IPS-NIHi7 (cell line): ENCODE measurements around the gene SLC4A9.
"Not testable (repeated sequence)": the region's sequence is repeated elsewhere in the genome, so short reads cannot be mapped to it uniquely, and the experiment has no call there.

Experiments used
- DNase-seq: peaks from one replicate; pipeline ENCODE4 v3.0.0; 2012; ENCODE audit warnings: mixed read lengths; ENCODE audit errors: extremely low spot score

Gene SLC4A9

GRCh38 chr5:140398379-140398811 is 38.4 kb downstream of the SLC4A9 start:
- DNase-seq: no peak

- DNase-seq: no peak
These were observed 40.2 kb downstream of the SLC4A9 start for GRCh38 chr5:140399979-140400729.

GRCh38 chr5:140400730-140401361 is 40.9 kb downstream of the SLC4A9 start:
- DNase-seq: peak; percentile 89

GRCh38 chr5:140401362-140402257 is 41.6 kb downstream of the SLC4A9 start, which contains the start of gene ANKHD1:
Gene ANKHD1 (plus strand): TSS chr5:140401833. CDS start chr5:140401968, 135 bp downstream.
- DNase-seq: peak; percentile 93

DNA sequence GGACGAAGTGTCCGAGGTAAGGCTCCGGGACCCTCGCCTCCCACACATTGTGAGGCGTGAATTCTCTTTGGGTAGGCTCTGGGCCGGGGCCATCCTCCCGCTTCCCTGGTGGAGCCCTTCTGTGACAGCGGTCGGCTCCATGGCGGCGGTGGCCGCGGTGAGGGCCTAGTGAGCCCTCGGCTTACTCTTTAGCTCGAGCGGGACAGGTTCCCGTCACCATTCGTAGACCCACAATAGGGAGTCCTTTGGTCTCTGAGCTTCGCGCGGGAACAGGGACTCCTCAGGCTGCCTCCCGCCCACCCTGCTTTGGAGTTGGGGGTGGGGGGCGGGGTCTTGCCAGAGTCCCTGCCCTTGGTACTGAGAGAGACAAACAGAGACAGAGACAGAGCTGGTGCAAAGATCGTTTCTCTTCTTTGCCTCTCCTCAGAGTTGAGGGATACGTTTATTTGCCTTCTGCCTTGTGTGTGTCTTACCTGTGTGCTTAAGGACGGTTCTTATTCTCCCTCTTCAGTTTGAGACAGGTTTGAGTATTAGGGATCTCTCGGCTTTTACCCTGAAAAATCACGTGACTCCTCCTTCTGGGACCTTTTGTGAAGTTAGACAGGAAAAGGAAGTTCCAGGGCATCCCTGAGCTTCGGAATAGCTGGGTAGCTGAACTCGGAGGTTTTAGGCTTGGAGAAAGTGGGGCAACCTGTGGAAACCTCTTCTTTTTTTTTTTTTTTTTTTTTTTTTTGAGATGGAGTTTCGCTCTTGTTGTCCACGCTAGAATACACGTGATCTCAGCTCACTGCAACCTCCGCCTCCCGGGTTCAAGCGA is 42.5 kb downstream of the SLC4A9 start:
- DNase-seq: peak; percentile 60

DNA sequence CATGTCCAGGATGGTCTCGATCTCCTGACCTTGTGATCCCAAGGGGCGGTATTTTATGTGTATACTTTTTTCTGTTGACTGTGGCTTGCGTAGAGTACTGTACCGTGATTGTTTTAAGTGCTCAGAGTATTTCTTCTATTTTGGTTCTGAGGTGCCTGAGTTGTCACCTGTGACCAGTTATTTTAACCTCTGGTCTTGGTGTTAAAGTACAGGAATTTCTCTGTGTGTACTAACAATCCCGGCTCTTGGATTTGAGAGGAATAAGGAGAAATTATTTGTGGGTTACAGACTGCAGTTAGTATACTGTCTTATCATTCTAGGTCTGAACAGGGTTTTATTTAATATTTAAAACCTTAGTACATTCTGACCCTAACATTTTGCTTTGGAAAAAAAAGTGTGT is 43.6 kb downstream of the SLC4A9 start:
- DNase-seq: no peak

GRCh38 chr5:140408750-140409241 is 48.8 kb downstream of the SLC4A9 start:
- DNase-seq: no peak

- DNase-seq: no peak
These were observed 53.2 kb downstream of the SLC4A9 start for GRCh38 chr5:140413230-140413629.

DNA sequence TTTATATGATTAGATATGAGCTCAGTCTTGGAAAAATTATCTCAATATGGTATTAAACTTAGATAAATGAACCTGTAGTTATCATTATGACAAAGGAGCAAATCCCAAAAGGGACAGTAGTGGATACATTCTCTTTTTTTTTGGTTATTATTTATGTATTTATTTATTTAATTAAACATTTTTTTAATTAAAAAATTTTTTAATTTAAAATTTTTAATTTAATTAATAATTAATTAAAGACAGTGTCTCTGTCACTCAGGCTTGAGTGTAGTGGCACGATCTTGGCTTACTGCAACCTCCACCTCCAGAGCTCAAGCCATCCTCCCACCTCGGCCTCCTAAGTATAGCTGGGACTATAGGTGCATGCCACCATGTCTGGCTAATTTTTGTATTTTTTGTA is 57.2 kb downstream of the SLC4A9 start:
- no peak for DNase-seq

GRCh38 chr5:140418862-140419520 is 59.0 kb downstream of the SLC4A9 start:
- DNase-seq: no peak

DNA sequence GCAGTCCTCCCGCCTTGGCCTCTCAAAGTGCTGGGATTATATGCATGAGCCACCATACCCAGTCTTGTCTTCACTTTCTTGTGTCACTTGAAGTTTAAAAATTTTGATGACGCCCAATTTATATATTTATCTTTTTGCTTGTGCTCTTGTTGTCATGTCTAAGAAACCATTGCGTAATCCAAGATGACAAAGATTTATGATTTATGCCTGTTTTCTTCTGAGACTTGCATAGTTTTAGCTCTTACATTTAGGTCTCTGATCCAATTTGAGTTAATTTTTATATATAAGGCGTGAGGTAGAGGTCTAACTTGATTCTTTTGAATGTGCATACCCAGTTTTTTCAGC is 60.2 kb downstream of the SLC4A9 start:
- no peak for DNase-seq

GRCh38 chr5:140420665-140421361 is 60.8 kb downstream of the SLC4A9 start:
- DNase-seq: no peak

GRCh38 chr5:140421375-140421774 is 61.4 kb downstream of the SLC4A9 start:
- not testable (repeated sequence) for DNase-seq

GRCh38 chr5:140423609-140424008 is 63.6 kb downstream of the SLC4A9 start:
- DNase-seq: no peak

DNA sequence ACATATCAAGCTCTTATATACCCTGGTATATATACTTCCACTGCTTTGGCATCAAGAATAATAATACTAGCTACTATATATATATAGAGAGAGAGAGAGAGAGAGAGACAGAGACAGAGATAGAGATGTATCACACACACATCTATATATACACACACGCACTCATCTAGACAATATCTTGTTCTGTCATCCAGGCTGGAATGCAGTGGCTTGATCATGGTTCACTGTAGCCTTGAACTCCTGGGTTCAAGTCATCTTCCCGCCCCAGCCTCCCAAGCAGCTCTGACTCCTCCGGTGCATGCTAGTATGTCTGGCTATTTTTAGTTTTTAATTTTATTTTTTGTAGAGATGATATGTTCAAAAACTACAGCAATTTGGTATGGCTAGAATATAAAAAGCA is 64.1 kb downstream of the SLC4A9 start:
- no peak for DNase-seq
